Measurements from ENCODE around the gene EML6.

Gene EML6

DNA sequence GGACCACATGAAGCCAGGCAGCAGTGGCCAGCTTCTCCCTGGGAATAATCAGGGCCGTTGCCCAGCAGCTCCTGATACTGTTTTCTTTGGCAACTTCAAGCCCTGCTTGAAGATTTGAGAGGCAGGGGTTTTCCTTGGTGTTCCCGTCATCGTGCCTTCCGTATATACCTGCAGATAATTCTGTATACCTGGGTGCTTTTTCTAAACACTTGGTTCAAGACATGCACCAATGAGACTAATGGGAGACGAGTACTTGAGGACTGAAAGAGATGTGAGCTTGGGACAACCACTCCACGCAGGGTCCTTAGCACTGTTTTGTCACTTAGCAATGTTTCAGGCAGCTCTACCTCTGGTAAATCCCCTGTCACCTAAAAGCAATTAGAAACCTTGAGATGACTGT, 208.0 kb downstream of the EML6 start:
- no peak overlapping the region for H3K9ac ChIP-seq (ENCODE audit: low read depth, low read length, poor library complexity)
- no peak overlapping the region for H2AFZ ChIP-seq (ENCODE audit: low read length)
- H4K8ac ChIP-seq (ENCODE audit: low read depth, low read length), result no peak overlapping the region
- no peak overlapping the region for H4K91ac ChIP-seq (ENCODE audit: low read depth, low read length, poor library complexity)
- H2BK120ac ChIP-seq (ENCODE audit: low read depth, low read length), result no peak overlapping the region
- no peaks in the 10 kb centered on the region for H3K36me3 ChIP-seq (replicated peaks in 1 of 2; ENCODE audit: control insufficient read depth in 2 of 2, insufficient read depth in 2 of 2, low read length in 2 of 2)
- H2BK12ac ChIP-seq (ENCODE audit: low read length), result no peak overlapping the region
- H3K79me1 ChIP-seq (ENCODE audit: low read depth, low read length), result no peaks in the 10 kb centered on the region
- no peak overlapping the region for H3K4me3 ChIP-seq (ENCODE audit: low read length in 2 of 2)
- no peak overlapping the region for H2BK15ac ChIP-seq (ENCODE audit: low read length)
- no CpG with 5 or more reads among the region's 6 CpGs for WGBS, 2 donors (ENCODE audit: extremely low coverage in 2 of 2, insufficient read length in 2 of 2, insufficient replicate concordance in 1 of 2)
- no peak overlapping the region for H3K4ac ChIP-seq (ENCODE audit: low read length)
- H2BK5ac ChIP-seq (ENCODE audit: low read length), result no peak overlapping the region
- H2AK5ac ChIP-seq (ENCODE audit: low read depth, low read length), result no peak overlapping the region
- no peak overlapping the region for H3K27ac ChIP-seq (replicated peaks; ENCODE audit: low read length)
- peaks cover 0 to 6% (median 0%) of the 10 kb centered on the region in 3 experiments for H3K27me3 ChIP-seq (ENCODE audit: control insufficient read depth in 3 of 3, insufficient read depth in 3 of 3, low read depth in 1 of 3, low read length in 3 of 3)
- H3K4me1 ChIP-seq (ENCODE audit: control insufficient read depth in 2 of 2, insufficient read depth in 1 of 2, low read depth in 1 of 2, low read length in 2 of 2), result no peaks in the 10 kb centered on the region
- H3K18ac ChIP-seq (ENCODE audit: low read length), result no peak overlapping the region
- no peak overlapping the region for H3K23ac ChIP-seq (ENCODE audit: low read depth, low read length, poor library complexity)
- no peak for DNase-seq (ENCODE audit: low spot score)
- no peak overlapping the region for H3K4me2 ChIP-seq (ENCODE audit: insufficient read depth, low read length, poor library complexity, severe bottlenecking)
- no peak overlapping the region for H3K14ac ChIP-seq (ENCODE audit: low read length)
- peaks cover 2 to 4% of the 10 kb centered on the region in 2 donors for H3K9me3 ChIP-seq (replicated peaks in 1 of 2; ENCODE audit: control insufficient read depth in 2 of 2, insufficient read depth in 1 of 2, low read depth in 1 of 2, low read length in 2 of 2)

GRCh38 chr2:54935389-54935788, 211.9 kb downstream of the EML6 start:
- no peak overlapping the region for H3K4me3 ChIP-seq (ENCODE audit: low read length in 2 of 2)
- no peaks in the 10 kb centered on the region for H3K79me1 ChIP-seq (ENCODE audit: low read depth, low read length)
- no peak overlapping the region for H2BK12ac ChIP-seq (ENCODE audit: low read length)
- no peak overlapping the region for H3K4me2 ChIP-seq (ENCODE audit: insufficient read depth, low read length, poor library complexity, severe bottlenecking)
- H3K36me3 ChIP-seq (replicated peaks in 1 of 2; ENCODE audit: control insufficient read depth in 2 of 2, insufficient read depth in 2 of 2, low read length in 2 of 2), result no peaks in the 10 kb centered on the region
- no peak overlapping the region for H3K4ac ChIP-seq (ENCODE audit: low read length)
- H2AK5ac ChIP-seq (ENCODE audit: low read depth, low read length), result no peak overlapping the region
- no peaks in the 10 kb centered on the region for H3K4me1 ChIP-seq (ENCODE audit: control insufficient read depth in 2 of 2, insufficient read depth in 1 of 2, low read depth in 1 of 2, low read length in 2 of 2)
- H3K9me3 ChIP-seq (replicated peaks in 1 of 2; ENCODE audit: control insufficient read depth in 2 of 2, insufficient read depth in 1 of 2, low read depth in 1 of 2, low read length in 2 of 2), result peaks cover 0 to 2% of the 10 kb centered on the region in 2 donors
- H2AFZ ChIP-seq (ENCODE audit: low read length), result no peak overlapping the region
- no peak overlapping the region for H3K14ac ChIP-seq (ENCODE audit: low read length)
- no peak overlapping the region for H4K91ac ChIP-seq (ENCODE audit: low read depth, low read length, poor library complexity)
- no peak overlapping the region for H3K9ac ChIP-seq (ENCODE audit: low read depth, low read length, poor library complexity)
- no peak overlapping the region for H3K18ac ChIP-seq (ENCODE audit: low read length)
- no peak overlapping the region for H4K8ac ChIP-seq (ENCODE audit: low read depth, low read length)
- WGBS, 2 donors (ENCODE audit: extremely low coverage in 2 of 2, insufficient read length in 2 of 2, insufficient replicate concordance in 1 of 2), result no CpG with 5 or more reads among the region's 4 CpGs
- no peak overlapping the region for H3K27ac ChIP-seq (replicated peaks; ENCODE audit: low read length)
- no peak overlapping the region for H3K23ac ChIP-seq (ENCODE audit: low read depth, low read length, poor library complexity)
- H2BK5ac ChIP-seq (ENCODE audit: low read length), result no peak overlapping the region
- H2BK15ac ChIP-seq (ENCODE audit: low read length), result no peak overlapping the region
- H2BK120ac ChIP-seq (ENCODE audit: low read depth, low read length), result no peak overlapping the region
- DNase-seq (ENCODE audit: low spot score), result no peak
- H3K27me3 ChIP-seq (ENCODE audit: control insufficient read depth in 3 of 3, insufficient read depth in 3 of 3, low read depth in 1 of 3, low read length in 3 of 3), result peaks cover 0 to 4% (median 0%) of the 10 kb centered on the region in 3 experiments

- Histone ChIP-seq H3K27me3 (ENCODE audit: control insufficient read depth in 3 of 3, insufficient read depth in 3 of 3, low read depth in 1 of 3, low read length in 3 of 3) (peaks cover 0 to 4% (median 0%) of the 10 kb centered on the region in 3 experiments), H3K79me1 (ENCODE audit: low read depth, low read length) (no peaks in the 10 kb centered on the region), H3K9ac (ENCODE audit: low read depth, low read length, poor library complexity) (no peak overlapping the region), H2AFZ (ENCODE audit: low read length) (no peak overlapping the region), H3K18ac (ENCODE audit: low read length) (no peak overlapping the region), H2BK15ac (ENCODE audit: low read length) (no peak overlapping the region), H3K23ac (ENCODE audit: low read depth, low read length, poor library complexity) (no peak overlapping the region), H2BK120ac (ENCODE audit: low read depth, low read length) (no peak overlapping the region), H3K14ac (ENCODE audit: low read length) (no peak overlapping the region), H3K36me3 (replicated peaks in 1 of 2; ENCODE audit: control insufficient read depth in 2 of 2, insufficient read depth in 2 of 2, low read length in 2 of 2) (no peaks in the 10 kb centered on the region), H2BK5ac (ENCODE audit: low read length) (no peak overlapping the region), H2BK12ac (ENCODE audit: low read length) (no peak overlapping the region), H3K4me2 (ENCODE audit: insufficient read depth, low read length, poor library complexity, severe bottlenecking) (no peak overlapping the region), H4K91ac (ENCODE audit: low read depth, low read length, poor library complexity) (no peak overlapping the region), H3K4me1 (ENCODE audit: control insufficient read depth in 2 of 2, insufficient read depth in 1 of 2, low read depth in 1 of 2, low read length in 2 of 2) (peaks cover 0 to 4% of the 10 kb centered on the region in 2 donors), H3K27ac (replicated peaks; ENCODE audit: low read length) (no peak overlapping the region), H3K4me3 (ENCODE audit: low read length in 2 of 2) (no peak overlapping the region), H4K8ac (ENCODE audit: low read depth, low read length) (no peak overlapping the region), H3K4ac (ENCODE audit: low read length) (no peak overlapping the region), H2AK5ac (ENCODE audit: low read depth, low read length) (no peak overlapping the region), H3K9me3 (replicated peaks in 1 of 2; ENCODE audit: control insufficient read depth in 2 of 2, insufficient read depth in 1 of 2, low read depth in 1 of 2, low read length in 2 of 2) (peaks cover 0 to 2% of the 10 kb centered on the region in 2 donors)
- no CpG with 5 or more reads among the region's 8 CpGs for WGBS, 2 donors (ENCODE audit: extremely low coverage in 2 of 2, insufficient read length in 2 of 2, insufficient replicate concordance in 1 of 2)
- DNase-seq (ENCODE audit: low spot score), result no peak
Measured at GRCh38 chr2:54936766-54937165, 213.3 kb downstream of the EML6 start.

- Histone ChIP-seq H3K14ac (ENCODE audit: low read length) (no peak overlapping the region), H2AFZ (ENCODE audit: low read length) (no peak overlapping the region), H2BK12ac (ENCODE audit: low read length) (no peak overlapping the region), H3K4ac (ENCODE audit: low read length) (no peak overlapping the region), H3K79me1 (ENCODE audit: low read depth, low read length) (no peaks in the 10 kb centered on the region), H3K4me2 (ENCODE audit: insufficient read depth, low read length, poor library complexity, severe bottlenecking) (no peak overlapping the region), H2AK5ac (ENCODE audit: low read depth, low read length) (no peak overlapping the region), H3K4me1 (ENCODE audit: control insufficient read depth in 2 of 2, insufficient read depth in 1 of 2, low read depth in 1 of 2, low read length in 2 of 2) (peaks cover 0 to 4% of the 10 kb centered on the region in 2 donors), H2BK15ac (ENCODE audit: low read length) (no peak overlapping the region), H3K18ac (ENCODE audit: low read length) (no peak overlapping the region), H4K8ac (ENCODE audit: low read depth, low read length) (no peak overlapping the region), H3K23ac (ENCODE audit: low read depth, low read length, poor library complexity) (no peak overlapping the region), H4K91ac (ENCODE audit: low read depth, low read length, poor library complexity) (no peak overlapping the region), H3K4me3 (ENCODE audit: low read length in 2 of 2) (no peak overlapping the region), H3K9ac (ENCODE audit: low read depth, low read length, poor library complexity) (no peak overlapping the region), H3K27ac (replicated peaks; ENCODE audit: low read length) (no peak overlapping the region), H3K9me3 (replicated peaks in 1 of 2; ENCODE audit: control insufficient read depth in 2 of 2, insufficient read depth in 1 of 2, low read depth in 1 of 2, low read length in 2 of 2) (peaks cover 0 to 2% of the 10 kb centered on the region in 2 donors), H3K36me3 (replicated peaks in 1 of 2; ENCODE audit: control insufficient read depth in 2 of 2, insufficient read depth in 2 of 2, low read length in 2 of 2) (no peaks in the 10 kb centered on the region), H2BK5ac (ENCODE audit: low read length) (no peak overlapping the region), H2BK120ac (ENCODE audit: low read depth, low read length) (no peak overlapping the region), H3K27me3 (ENCODE audit: control insufficient read depth in 3 of 3, insufficient read depth in 3 of 3, low read depth in 1 of 3, low read length in 3 of 3) (peaks cover 0 to 4% (median 0%) of the 10 kb centered on the region in 3 experiments)
- no peak for DNase-seq (ENCODE audit: low spot score)
- WGBS, 2 donors (ENCODE audit: extremely low coverage in 2 of 2, insufficient read length in 2 of 2, insufficient replicate concordance in 1 of 2), result no CpG with 5 or more reads among the region's 7 CpGs
Measured at GRCh38 chr2:54939446-54940118, 216.1 kb downstream of the EML6 start.

Data from neuronal stem cell (in vitro differentiated cells).